22Rv1 (cell line): ENCODE results near the gene TTBK1.
"Not testable (repeated sequence)": the region's sequence is repeated elsewhere in the genome, so short reads cannot be mapped to it uniquely, and the experiment has no call there.

Experiments
- H3K27ac ChIP-seq: fragments of 450-650 bp; 2 replicates; pipeline ENCODE4 v1.5.1; 2017
- CTCF ChIP-seq: fragments of 450-650 bp; IDR thresholded peaks from 2 replicates; pipeline ENCODE4 v1.5.1; 2017; ENCODE audit warnings: mild to moderate bottlenecking
- ZFX ChIP-seq: fragments of 450-650 bp; IDR thresholded peaks from 2 replicates; pipeline ENCODE4 v1.6.1; 2017; ENCODE audit warnings: antibody characterized with exemption, borderline replicate concordance

Gene TTBK1

GRCh38 chr6:43297644-43298564 is 54.6 kb downstream of the TTBK1 start, which contains the start of gene SLC22A7:
TSS of gene SLC22A7 (plus strand) at chr6:43298260. CDS start at chr6:43298359, 99 bp downstream.
- no peak within 1 kb of the TSS for H3K27ac ChIP-seq
- TF ChIP-seq ZFX = no peak
- TF ChIP-seq CTCF = no peak

DNA sequence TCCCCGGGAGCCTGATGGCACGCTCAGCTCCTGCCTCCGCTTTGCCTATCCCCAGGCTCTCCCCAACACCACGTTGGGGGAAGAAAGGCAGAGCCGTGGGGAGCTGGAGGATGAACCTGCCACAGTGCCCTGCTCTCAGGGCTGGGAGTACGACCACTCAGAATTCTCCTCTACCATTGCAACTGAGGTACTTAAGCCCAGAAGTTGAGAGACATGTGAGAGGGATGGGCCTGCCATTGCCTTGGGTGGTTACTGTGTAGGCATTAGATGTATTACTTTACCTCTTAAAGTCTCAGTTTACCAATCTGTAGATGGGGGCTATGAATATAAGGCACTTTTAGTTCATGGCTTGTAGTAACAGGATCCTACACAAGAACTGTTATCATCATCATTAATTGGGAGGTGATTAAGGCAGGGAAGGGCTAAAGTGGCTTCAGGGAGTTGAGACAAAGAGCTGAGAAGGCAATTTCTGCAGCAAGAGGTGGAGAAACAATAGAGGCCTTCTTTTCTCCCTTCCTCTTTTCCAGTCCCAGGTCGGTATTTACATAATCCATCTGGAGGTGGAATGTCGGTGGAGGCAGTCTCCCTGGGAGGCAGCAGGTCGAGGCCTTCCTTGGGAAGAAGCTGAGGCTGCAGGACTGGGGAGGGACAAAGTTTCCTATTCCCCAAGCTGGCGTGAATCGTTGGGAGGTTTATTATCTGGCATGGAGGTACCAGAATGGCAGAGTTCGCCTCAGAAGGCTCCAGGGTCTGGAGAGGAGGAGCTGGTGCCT is 55.5 kb downstream of the TTBK1 start:
- H3K27ac ChIP-seq = no peak overlapping the region
- no peak for TF ChIP-seq ZFX
- no peak for TF ChIP-seq CTCF

DNA sequence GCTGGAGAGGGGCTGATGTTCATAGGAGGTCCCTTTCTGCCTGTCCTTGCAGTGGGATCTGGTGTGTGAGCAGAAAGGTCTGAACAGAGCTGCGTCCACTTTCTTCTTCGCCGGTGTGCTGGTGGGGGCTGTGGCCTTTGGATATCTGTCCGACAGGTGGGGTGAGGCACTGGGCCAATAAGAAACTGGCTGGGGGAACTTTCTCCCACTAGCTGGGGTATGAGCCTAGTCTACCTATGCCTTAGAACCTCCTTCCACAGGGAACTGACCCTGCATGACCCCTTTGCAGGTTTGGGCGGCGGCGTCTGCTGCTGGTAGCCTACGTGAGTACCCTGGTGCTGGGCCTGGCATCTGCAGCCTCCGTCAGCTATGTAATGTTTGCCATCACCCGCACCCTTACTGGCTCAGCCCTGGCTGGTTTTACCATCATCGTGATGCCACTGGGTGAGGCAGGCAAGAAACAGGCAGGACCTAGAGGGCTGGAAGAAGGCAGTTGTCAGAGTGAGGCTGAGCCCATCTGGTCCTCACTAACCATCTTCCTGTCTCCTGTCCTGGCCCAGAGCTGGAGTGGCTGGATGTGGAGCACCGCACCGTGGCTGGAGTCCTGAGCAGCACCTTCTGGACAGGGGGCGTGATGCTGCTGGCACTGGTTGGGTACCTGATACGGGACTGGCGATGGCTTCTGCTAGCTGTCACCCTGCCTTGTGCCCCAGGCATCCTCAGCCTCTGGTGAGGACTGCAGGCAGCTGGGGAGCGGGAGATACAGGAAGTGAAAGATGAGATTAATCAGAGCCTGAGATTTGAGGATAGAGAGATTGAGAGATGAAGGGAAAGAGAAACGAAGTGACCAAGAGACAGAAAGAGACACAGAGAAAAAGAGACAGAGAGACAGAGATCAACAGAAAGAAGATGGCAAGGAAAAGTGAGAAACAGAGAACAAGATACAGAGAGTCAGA is 56.3 kb downstream of the TTBK1 start:
- TF ChIP-seq CTCF (no peak), ZFX (no peak)
- H3K27ac ChIP-seq = no peak overlapping the region

GRCh38 chr6:43301081-43301870 is 58.0 kb downstream of the TTBK1 start:
- H3K27ac ChIP-seq = no peak overlapping the region
- TF ChIP-seq ZFX (no peak), CTCF (no peak)

GRCh38 chr6:43302126-43302525 is 58.8 kb downstream of the TTBK1 start:
- no peak overlapping the region for H3K27ac ChIP-seq
- TF ChIP-seq CTCF = no peak
- no peak for TF ChIP-seq ZFX

GRCh38 chr6:43303006-43303405 is 59.7 kb downstream of the TTBK1 start:
- H3K27ac ChIP-seq = not testable (repeated sequence)
